SHP77 (cell line): Measurements from ENCODE around the gene OTOGL.
A peak's percentile ranks its signal among the peaks of the same experiment; 100 is the strongest.
"Not testable (repeated sequence)": the region's sequence is repeated elsewhere in the genome, so short reads cannot be mapped to it uniquely, and the experiment has no call there.

Experiments
- DNase-seq, 2 experiments: peaks; one replicate each; lab custom pipeline; 2025; lab: John Stamatoyannopoulos, UW

The OTOGL gene

DNA sequence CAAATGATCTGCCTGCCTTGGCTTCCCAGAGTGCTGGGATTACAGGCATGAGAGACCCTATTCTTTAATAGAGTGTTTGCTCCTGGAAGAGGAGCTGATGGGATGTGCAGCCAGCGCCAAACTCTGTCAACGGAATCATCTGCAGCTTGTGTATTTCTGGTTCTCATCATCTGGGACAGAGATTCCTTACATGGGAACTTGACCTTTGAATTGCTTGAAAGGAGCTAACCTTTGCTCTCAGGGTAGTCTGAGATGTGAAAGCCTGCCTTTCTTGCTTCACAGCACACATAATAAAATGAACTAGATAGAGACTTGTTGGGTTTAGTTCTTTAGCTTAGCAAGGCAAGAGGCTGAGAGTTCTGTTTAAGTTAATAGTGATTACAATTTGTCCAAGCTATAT lies 120.0 kb downstream of the OTOGL start:
- DNase-seq, result no peak

GRCh38 chr12:80222261-80222660 lies 122.9 kb downstream of the OTOGL start:
- DNase-seq, result no peak

DNA sequence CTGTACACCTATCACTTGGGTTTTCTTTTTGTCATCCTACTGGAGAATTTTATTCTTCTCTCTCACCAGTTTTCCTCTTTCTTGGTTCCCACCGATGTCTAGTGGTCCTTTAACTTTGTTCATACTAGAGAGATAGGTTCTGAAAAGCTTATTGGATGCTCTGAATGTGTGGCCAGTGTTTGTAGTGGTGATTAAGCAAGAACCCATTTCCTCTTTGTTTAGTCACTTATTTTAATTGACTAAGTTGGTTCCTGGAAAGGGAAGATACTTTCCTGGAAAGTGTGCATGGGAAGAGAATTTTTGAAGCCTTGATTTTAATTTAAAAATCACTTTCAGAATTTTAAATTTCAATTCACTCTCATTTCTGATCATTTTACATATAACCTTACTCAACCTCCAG lies 127.2 kb downstream of the OTOGL start:
- DNase-seq, result no peak

GRCh38 chr12:80227904-80228303 lies 128.6 kb downstream of the OTOGL start:
- not testable (repeated sequence) for DNase-seq

GRCh38 chr12:80230068-80230467 lies 130.7 kb downstream of the OTOGL start:
- DNase-seq, result peak; percentile 14 to 53

- DNase-seq, result no peak
Observed at GRCh38 chr12:80232837-80233236, 133.5 kb downstream of the OTOGL start.

- no peak for DNase-seq
Observed at GRCh38 chr12:80233926-80234325, 134.6 kb downstream of the OTOGL start.

DNA sequence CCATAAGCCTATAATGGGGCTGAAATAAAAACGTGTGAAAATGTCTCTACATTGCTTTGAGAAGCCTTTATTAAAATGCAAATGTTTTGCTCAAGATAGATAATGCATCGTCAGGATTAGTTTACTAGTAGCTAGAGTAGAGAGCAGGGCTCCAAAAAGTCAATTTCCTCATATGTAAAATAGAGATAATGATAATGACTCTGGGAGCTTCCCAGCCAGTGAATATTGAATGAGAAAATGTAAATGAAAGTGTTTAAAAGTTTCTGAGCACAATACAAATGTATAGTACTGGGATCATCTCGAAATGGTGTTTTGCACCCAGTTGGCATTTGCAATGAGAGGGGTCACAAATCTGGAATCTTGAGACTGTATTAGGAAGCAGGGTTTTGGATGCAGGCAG lies 135.3 kb downstream of the OTOGL start:
- no peak for DNase-seq

DNA sequence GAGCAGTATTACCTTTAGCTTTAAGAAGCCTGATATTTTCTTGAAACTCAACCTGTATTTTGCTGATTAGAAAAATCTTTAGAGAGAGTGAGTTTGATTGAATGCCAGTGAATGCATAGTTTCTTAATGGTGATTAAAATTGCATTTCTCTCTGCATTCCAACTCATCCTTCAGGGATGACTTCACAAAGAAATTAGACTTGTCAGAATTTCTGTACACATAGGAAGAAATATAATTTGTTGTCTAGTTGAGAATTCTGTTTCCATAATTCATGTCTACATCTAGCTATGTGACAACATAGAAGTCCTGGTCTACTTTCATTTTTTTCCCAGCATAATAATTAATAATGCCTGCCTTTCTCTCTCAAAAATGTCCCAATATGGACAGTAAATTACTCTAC lies 136.6 kb downstream of the OTOGL start:
- DNase-seq, result no peak

DNA sequence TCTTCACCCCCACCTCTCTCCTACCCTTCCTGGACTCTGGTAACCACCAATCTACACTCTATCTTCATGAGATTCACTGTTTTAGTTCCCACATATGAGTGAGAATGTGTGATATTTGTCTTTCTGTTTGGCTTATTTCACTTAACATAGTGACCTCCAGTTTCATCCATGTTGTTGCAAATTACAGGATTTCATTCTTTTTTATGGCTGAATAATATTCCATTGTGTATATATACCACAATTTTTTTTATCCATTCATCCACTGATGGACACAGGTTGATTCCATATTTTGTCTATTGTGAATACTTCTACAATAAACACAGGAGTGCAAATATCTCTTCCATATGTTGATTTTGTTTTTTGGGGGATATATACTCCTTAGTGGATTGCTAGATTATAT lies 140.5 kb downstream of the OTOGL start:
- DNase-seq, result no peak

DNA sequence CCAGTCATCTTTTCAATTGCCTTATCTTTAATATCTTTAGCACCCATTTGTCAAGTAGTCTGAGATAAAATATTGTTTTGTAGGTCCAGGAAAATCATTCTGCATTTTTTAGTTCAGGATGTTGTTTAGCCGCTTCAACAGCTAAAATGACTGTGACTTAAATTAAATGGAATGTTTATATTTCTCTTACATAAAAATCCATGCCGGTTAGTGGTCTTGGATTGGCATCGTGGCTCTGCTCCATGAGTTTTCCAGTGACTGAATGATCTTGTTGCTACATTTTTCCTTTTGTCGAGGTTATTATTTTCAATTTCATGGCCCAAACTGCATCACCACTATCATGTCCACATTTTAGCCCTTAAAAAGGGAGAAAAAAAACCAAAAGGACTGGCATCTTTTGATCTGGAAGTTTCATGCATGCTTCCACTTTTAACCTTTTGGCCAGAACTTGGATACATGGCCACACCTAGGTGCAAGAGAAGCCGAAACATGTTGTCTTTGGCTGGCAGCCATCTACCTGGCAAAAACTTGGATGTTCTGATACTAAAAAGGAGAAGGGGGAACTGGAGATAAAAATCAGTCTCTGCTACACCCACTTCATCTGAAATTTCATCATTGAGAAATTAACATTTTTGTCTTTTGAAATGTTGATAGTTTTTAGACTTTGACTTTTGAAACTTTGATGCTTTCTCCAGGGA lies 142.4 kb downstream of the OTOGL start:
- no peak for DNase-seq

DNA sequence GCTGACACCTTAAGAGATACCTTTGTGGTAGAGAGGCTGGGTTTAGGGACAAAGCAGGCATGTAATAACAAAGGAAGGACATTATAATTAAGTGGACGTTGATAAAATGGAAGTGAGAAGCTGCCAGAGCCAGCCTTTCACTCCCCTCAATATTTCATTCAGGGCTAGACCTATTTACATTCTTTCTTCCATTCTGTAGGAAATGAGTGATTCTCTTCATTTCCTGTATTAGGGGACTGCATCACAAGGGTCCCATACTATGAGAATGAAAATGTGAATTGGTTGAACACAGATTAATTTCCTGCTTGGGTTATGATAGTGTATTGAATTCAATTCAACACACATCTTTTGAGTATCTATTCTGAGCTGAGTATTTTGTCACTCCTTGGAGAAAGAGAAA lies 143.0 kb downstream of the OTOGL start:
- no peak for DNase-seq

GRCh38 chr12:80249581-80249980 lies 150.2 kb downstream of the OTOGL start:
- DNase-seq, result not testable (repeated sequence)

GRCh38 chr12:80257920-80258319 lies 158.6 kb downstream of the OTOGL start:
- no peak for DNase-seq

DNA sequence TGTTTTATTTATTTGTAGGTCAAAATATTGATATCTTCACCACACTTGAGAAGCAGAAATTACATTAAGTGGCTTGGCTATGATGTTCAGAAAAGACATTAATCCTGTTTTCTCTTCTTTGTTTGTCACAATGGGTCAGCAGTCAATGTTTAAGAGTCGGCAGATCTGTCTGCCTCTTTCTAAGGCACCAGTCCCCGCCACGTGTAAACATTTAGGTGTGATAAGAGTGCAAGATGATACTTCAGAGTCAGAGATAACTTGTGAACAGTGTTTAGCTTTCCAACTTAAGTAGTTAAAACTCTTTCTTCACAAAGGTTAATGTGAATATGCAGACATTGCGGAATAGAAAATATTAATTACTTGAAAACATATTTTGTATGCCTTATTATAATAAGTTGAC lies 160.9 kb downstream of the OTOGL start:
- no peak for DNase-seq

DNA sequence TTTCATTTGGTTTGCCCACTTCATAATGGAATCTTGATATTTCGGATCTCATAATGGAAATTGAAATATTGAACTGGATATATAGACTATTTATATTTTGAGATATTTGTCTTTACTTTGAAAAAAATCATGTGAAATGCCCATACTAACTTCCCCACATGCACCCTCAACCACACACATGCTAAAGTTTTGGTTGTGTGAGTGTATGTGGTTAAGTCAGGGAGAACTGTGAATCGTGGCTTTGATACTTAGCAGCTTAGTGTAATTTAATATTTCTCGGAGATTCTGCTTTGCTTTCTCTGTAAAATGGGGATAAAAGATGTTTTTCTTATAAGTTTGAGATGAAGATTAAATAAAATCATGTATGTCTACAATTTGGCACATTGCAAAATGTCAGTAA lies 162.1 kb downstream of the OTOGL start:
- no peak for DNase-seq

DNA sequence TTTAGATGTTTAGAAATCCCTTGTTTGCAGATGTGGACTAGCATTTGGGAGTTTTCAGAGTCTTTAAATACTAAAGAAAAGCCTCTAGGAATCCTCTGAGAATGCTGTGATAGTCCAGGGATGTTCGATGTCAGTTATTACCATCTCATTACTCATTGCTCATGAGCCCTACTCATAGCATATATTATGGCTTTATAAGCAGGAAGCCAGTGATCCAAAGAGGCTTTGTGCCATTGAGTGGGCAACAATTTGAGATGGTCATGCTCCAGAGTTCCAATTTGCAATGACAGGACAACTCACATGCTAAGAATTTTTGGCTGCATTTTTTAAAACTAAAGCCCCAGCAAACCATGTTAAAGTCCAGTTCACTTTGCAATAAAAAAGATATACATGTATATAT lies 163.0 kb downstream of the OTOGL start:
- DNase-seq, result no peak

DNA sequence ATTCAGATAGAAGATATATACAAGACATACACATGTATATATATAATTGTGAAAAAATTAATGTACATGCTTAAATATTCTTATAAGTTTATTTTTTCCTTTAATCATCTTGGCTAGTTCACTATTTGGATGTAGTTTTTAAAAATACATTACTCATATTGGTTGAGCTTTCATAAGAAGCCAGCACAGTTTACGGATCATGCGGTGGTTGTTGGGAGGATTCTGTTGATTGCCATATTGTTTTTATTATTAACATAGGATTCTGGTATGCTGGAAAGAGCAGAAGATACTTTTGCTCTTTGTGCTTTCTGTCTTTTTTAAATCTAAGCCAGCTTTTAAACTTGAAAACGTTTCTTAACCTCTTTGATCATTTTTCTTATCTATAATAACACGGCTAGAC lies 163.4 kb downstream of the OTOGL start:
- no peak for DNase-seq

DNA sequence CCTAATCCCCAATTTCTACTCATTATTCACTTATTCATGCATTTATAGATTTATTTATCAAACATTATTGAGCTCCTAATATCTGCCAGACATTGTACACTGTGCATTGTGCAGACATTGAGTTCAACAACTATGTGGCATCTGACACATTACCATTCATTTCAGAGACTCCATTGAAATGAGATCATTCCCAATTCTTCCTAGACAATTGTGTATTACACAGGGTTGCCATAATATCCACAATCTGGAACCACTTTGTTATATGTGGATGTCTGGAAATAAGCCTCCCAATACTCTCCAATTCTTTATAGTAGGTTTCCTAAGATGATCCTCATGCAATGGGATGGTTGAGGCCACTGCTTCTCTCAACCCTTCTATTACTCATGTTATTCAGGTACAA lies 165.0 kb downstream of the OTOGL start:
- DNase-seq, result no peak

GRCh38 chr12:80264891-80265290 lies 165.6 kb downstream of the OTOGL start:
- DNase-seq, result no peak

GRCh38 chr12:80268924-80269749 lies 169.8 kb downstream of the OTOGL start:
- DNase-seq, result no peak

- peak in 1 of 2 experiments; percentile 13 for DNase-seq
Observed at GRCh38 chr12:80269803-80270552, 170.6 kb downstream of the OTOGL start.

DNA sequence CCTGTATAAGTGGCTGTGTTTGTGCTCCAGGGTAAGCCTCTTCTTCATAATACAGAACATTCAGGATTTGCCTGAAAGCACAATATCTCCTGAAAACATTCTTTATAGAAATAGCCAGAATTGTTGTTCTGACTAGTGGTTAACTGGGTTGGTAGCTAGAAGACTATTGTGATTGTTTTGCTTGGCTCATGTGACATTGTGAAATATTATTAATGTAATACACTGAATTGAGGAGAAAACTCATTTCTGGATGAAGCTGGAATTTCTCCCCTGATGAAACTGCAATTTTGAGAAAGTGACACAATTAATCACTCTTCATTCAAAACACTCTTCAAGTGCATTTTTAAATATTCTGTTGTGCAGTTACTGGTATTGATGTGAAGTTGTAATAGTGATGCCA lies 172.4 kb downstream of the OTOGL start:
- DNase-seq, result no peak
